Left ventricle myocardium superior (tissue), 1 donor: ENCODE measurements around the gene SPANXB1. TPM values are rescaled to one million over a fixed set of nuclear protein-coding genes. Genes with fewer than 3 reads are reported as not detected.
"Not testable (repeated sequence)": the region's sequence is repeated elsewhere in the genome, so short reads cannot be mapped to it uniquely, and the experiment has no call there.

Source experiments
- ATAC-seq: fragments of 200-7000 bp; cut with Tn5 transposase; one replicate; pipeline ENCODE4 v1.9.1; 2020; ENCODE audit warnings: mild to moderate bottlenecking, moderate library complexity
- DNase-seq: peaks from one replicate; pipeline ENCODE4 v3.0.0-alpha.2; 2020
- intact Hi-C: fragments of 100-400 bp; cut with micrococcal nuclease; formaldehyde crosslinking; loops from one replicate; pipeline ENCODE4 v1.11.0; 2022
- long read RNA-seq: library from polyadenylated mRNA; unstranded; transcript quantifications from one replicate; pipeline ENCODE4 v2.0.0, GENCODE V29; 2021
- total RNA-seq: library from RNA; stranded (reverse); fragmentation: NEBNext Ultra II Directional; extraction: Animal tissue kit (Norgen Biotek cat#: 25700); gene quantifications from one replicate; pipeline ENCODE4 v1.2.1, GENCODE V29; 2021
- donor health status: DM: no; HTN: yes; CAD: no; lungs with severe emphysema.

Gene SPANXB1
- total RNA-seq = not detected
- long read RNA-seq = 0 reads

- intact Hi-C loops, ATAC-seq, DNase-seq: not testable (repeated sequence)
Observed at GRCh38 chrX:141002568-141002967, at the start of gene SPANXB1. SPANXB1 (plus strand) TSS chrX:141002594; CDS start chrX:141002694, 100 bp downstream.

GRCh38 chrX:140967036-140967435, 35.4 kb upstream of the SPANXB1 start:
- intact Hi-C loops = no loop called here
- no peak for DNase-seq
- no peak for ATAC-seq

GRCh38 chrX:140971099-140971795, 31.1 kb upstream of the SPANXB1 start:
- DNase-seq (no peak), ATAC-seq (no peak)
- intact Hi-C loops = no loop called here

- intact Hi-C loops = no loop called here
- no peak for ATAC-seq
Observed at GRCh38 chrX:140975472-140975871, 26.9 kb upstream of the SPANXB1 start.

GRCh38 chrX:140980271-140980670, 22.1 kb upstream of the SPANXB1 start:
- no peak for DNase-seq
- no peak for ATAC-seq
- intact Hi-C loops = no loop called here

More at GRCh38 chrX:140975472-140975871, 26.9 kb upstream of the SPANXB1 start:
- no peak for DNase-seq

GRCh38 chrX:140983730-140984129, 18.7 kb upstream of the SPANXB1 start:
- DNase-seq (no peak), ATAC-seq (no peak)
- intact Hi-C loops = no loop called here

- DNase-seq, intact Hi-C loops: not testable (repeated sequence)
Observed at GRCh38 chrX:141005243-141005642, 2.8 kb downstream of the SPANXB1 start.

GRCh38 chrX:141044246-141044645, 41.9 kb downstream of the SPANXB1 start:
- ATAC-seq, DNase-seq, intact Hi-C loops: not testable (repeated sequence)

More at GRCh38 chrX:141005243-141005642, 2.8 kb downstream of the SPANXB1 start:
- not testable (repeated sequence) for ATAC-seq

- DNase-seq, intact Hi-C loops: not testable (repeated sequence)
Observed at GRCh38 chrX:141049878-141050277, 47.5 kb downstream of the SPANXB1 start.

GRCh38 chrX:141052098-141052497, 49.7 kb downstream of the SPANXB1 start:
- ATAC-seq, DNase-seq, intact Hi-C loops: not testable (repeated sequence)

More at GRCh38 chrX:141049878-141050277, 47.5 kb downstream of the SPANXB1 start:
- ATAC-seq = not testable (repeated sequence)

Other genes starting within 250 kb of the SPANXB1 start
- gene LDOC1, start 174.5 kb downstream of the SPANXB1 start, total RNA-seq = 3.7 TPM
- not detected for gene SPANXC, start 239.9 kb downstream of the SPANXB1 start, total RNA-seq